HG03175 (cell line): ENCODE measurements around the gene ASXL1.
"Not testable (repeated sequence)": the region's sequence is repeated elsewhere in the genome, so short reads cannot be mapped to it uniquely, and the experiment has no call there.

ENCODE experiments used
- ATAC-seq: cut with Tn5 transposase; IDR thresholded peaks from one replicate; pipeline ENCODE4 v1.9.1; 2021; ENCODE audit warnings: mild to moderate bottlenecking, moderate library complexity; ENCODE audit not compliant: unreplicated experiment

ASXL1 gene

GRCh38 chr20:32357869-32358631 is at the start of gene ASXL1:
ASXL1 (plus strand) TSS chr20:32358331; CDS start chr20:32358776, 445 bp downstream.
- peak; percentile 65 for ATAC-seq

- ATAC-seq, result no peak
Measured at GRCh38 chr20:32312718-32313424, 45.3 kb upstream of the ASXL1 start.

GRCh38 chr20:32314768-32315167 is 43.4 kb upstream of the ASXL1 start:
- no peak for ATAC-seq

- ATAC-seq, result no peak
Measured at GRCh38 chr20:32315399-32315798, 42.7 kb upstream of the ASXL1 start.

GRCh38 chr20:32315891-32316290 is 42.2 kb upstream of the ASXL1 start:
- no peak for ATAC-seq

- ATAC-seq, result no peak
Measured at GRCh38 chr20:32316667-32317066, 41.5 kb upstream of the ASXL1 start.

GRCh38 chr20:32319100-32319499 is 39.0 kb upstream of the ASXL1 start:
- no peak for ATAC-seq

GRCh38 chr20:32320305-32320704 is 37.8 kb upstream of the ASXL1 start:
- ATAC-seq, result no peak

- no peak for ATAC-seq
Measured at GRCh38 chr20:32321390-32321789, 36.7 kb upstream of the ASXL1 start.

- not testable (repeated sequence) for ATAC-seq
Measured at GRCh38 chr20:32322260-32322659, 35.9 kb upstream of the ASXL1 start.

- ATAC-seq, result not testable (repeated sequence)
Measured at GRCh38 chr20:32323761-32324160, 34.4 kb upstream of the ASXL1 start.

- ATAC-seq, result no peak
Measured at GRCh38 chr20:32325706-32326503, 32.2 kb upstream of the ASXL1 start.

GRCh38 chr20:32326504-32326845 is 31.7 kb upstream of the ASXL1 start:
- ATAC-seq, result no peak

GRCh38 chr20:32327087-32327681 is 30.9 kb upstream of the ASXL1 start:
- no peak for ATAC-seq

- ATAC-seq, result no peak
Measured at GRCh38 chr20:32329817-32330554, 28.1 kb upstream of the ASXL1 start.

- ATAC-seq, result no peak
Measured at GRCh38 chr20:32330555-32330897, 27.6 kb upstream of the ASXL1 start.

GRCh38 chr20:32332614-32333013 is 25.5 kb upstream of the ASXL1 start:
- no peak for ATAC-seq

- ATAC-seq, result peak; percentile 43
Measured at GRCh38 chr20:32333181-32333987, 24.7 kb upstream of the ASXL1 start.

- ATAC-seq, result peak; percentile 33
Measured at GRCh38 chr20:32333988-32334885, 23.9 kb upstream of the ASXL1 start.
